GM21447 (cell line): ENCODE results near the gene UBE2L5.

Experiments used
- ATAC-seq: cut with Tn5 transposase; IDR thresholded peaks from one replicate; pipeline ENCODE4 v1.9.1; 2021; ENCODE audit not compliant: unreplicated experiment

UBE2L5 gene

GRCh38 chr13:30404207-30404606, 18.1 kb upstream of the UBE2L5 start:
- ATAC-seq, result no peak

GRCh38 chr13:30406779-30407416, 15.4 kb upstream of the UBE2L5 start:
- ATAC-seq, result no peak

- peak; percentile 85 for ATAC-seq
Observed at GRCh38 chr13:30408319-30409101, 13.8 kb upstream of the UBE2L5 start.

GRCh38 chr13:30409886-30410704, 12.2 kb upstream of the UBE2L5 start:
- ATAC-seq, result no peak

- ATAC-seq, result no peak
Observed at GRCh38 chr13:30410705-30411125, 11.6 kb upstream of the UBE2L5 start.

- ATAC-seq, result no peak
Observed at GRCh38 chr13:30412346-30412745, 9.9 kb upstream of the UBE2L5 start.

GRCh38 chr13:30413842-30414241, 8.5 kb upstream of the UBE2L5 start:
- no peak for ATAC-seq

- ATAC-seq, result peak; percentile 73
Observed at GRCh38 chr13:30415430-30416030, 6.8 kb upstream of the UBE2L5 start.

- ATAC-seq, result no peak
Observed at GRCh38 chr13:30416471-30416870, 5.8 kb upstream of the UBE2L5 start.

- ATAC-seq, result no peak
Observed at GRCh38 chr13:30418075-30418716, 4.1 kb upstream of the UBE2L5 start.

- ATAC-seq, result no peak
Observed at GRCh38 chr13:30418717-30419459, 3.4 kb upstream of the UBE2L5 start.

GRCh38 chr13:30421093-30422053, 920 bp upstream of the UBE2L5 start:
- ATAC-seq, result peak; percentile 33

GRCh38 chr13:30423891-30424290, 1.6 kb downstream of the UBE2L5 start:
- ATAC-seq, result no peak

- no peak for ATAC-seq
Observed at GRCh38 chr13:30429235-30429634, 6.9 kb downstream of the UBE2L5 start.

- peak; percentile 61 for ATAC-seq
Observed at GRCh38 chr13:30429721-30430694, 7.7 kb downstream of the UBE2L5 start.

- ATAC-seq, result no peak
Observed at GRCh38 chr13:30431269-30431940, 9.1 kb downstream of the UBE2L5 start.

GRCh38 chr13:30435911-30436451, 13.7 kb downstream of the UBE2L5 start:
- no peak for ATAC-seq
